OCI-LY7 (cell line): ENCODE results near the gene KCNIP4.

Experiments used
- EZH2phosphoT487 ChIP-seq: fragments of 200-600 bp; sonication (generic); IDR thresholded peaks from 2 replicates; pipeline ENCODE4 v1.6.1; 2018; ENCODE audit warnings: low read depth, borderline replicate concordance, mild to moderate bottlenecking, mixed run types, antibody characterized with exemption, low read length, moderate library complexity, mixed read lengths
- TF ChIP-seq, protein P1 (sequence below): fragments of 200-600 bp; sonication (generic); conservative IDR thresholded peaks from 2 replicates; pipeline ENCODE4 v1.5.1; 2014; ENCODE audit warnings: mild to moderate bottlenecking, antibody characterized with exemption, low read length, moderate library complexity, mixed read lengths

DNA sequence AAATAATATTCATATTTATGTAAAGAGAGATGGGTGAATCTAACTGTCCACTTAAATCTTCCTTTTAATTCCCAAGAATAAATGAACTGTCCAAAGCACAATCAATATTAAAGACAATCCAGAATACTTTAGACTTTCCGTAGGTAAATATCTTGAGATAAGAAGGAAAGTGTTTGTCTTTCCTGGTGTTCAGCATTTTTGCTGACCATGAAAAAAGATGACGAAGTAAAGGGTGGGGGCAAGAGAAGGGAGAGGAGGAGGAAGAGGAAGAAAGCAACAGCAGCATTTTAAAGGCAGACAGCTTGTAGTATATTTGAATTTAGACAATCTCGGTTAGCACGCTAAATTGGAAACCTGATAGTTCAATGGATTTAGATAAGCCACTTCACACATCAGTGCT is 498.2 kb downstream of the KCNIP4 start:
- TF ChIP-seq, protein P1, sequence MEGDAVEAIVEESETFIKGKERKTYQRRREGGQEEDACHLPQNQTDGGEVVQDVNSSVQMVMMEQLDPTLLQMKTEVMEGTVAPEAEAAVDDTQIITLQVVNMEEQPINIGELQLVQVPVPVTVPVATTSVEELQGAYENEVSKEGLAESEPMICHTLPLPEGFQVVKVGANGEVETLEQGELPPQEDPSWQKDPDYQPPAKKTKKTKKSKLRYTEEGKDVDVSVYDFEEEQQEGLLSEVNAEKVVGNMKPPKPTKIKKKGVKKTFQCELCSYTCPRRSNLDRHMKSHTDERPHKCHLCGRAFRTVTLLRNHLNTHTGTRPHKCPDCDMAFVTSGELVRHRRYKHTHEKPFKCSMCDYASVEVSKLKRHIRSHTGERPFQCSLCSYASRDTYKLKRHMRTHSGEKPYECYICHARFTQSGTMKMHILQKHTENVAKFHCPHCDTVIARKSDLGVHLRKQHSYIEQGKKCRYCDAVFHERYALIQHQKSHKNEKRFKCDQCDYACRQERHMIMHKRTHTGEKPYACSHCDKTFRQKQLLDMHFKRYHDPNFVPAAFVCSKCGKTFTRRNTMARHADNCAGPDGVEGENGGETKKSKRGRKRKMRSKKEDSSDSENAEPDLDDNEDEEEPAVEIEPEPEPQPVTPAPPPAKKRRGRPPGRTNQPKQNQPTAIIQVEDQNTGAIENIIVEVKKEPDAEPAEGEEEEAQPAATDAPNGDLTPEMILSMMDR: no peak
- TF ChIP-seq EZH2phosphoT487: no peak
